ENCODE data around the gene DEK.

GRCh38 chr6:18246205-18246604, 18.1 kb downstream of the DEK start:
- TF ChIP-seq CTCF (IDR thresholded peaks at IDR 0.05; ENCODE audit: insufficient read depth, low read length) (no peak), POLR2AphosphoS5 (IDR thresholded peaks at IDR 0.05; ENCODE audit: low read depth) (no peak), GABPA (IDR thresholded peaks at IDR 0.05; ENCODE audit: low read depth) (no peak)
